ENCODE measurements around the gene MRPL27. TPM values are rescaled to one million over a fixed set of nuclear protein-coding genes. Genes with fewer than 3 reads are reported as not detected.
A peak's percentile ranks its signal among the peaks of the same experiment; 100 is the strongest.

Gene MRPL27
- total and polyA plus RNA-seq, 2 donors from 2014 or later = 54.0 to 227 TPM

DNA sequence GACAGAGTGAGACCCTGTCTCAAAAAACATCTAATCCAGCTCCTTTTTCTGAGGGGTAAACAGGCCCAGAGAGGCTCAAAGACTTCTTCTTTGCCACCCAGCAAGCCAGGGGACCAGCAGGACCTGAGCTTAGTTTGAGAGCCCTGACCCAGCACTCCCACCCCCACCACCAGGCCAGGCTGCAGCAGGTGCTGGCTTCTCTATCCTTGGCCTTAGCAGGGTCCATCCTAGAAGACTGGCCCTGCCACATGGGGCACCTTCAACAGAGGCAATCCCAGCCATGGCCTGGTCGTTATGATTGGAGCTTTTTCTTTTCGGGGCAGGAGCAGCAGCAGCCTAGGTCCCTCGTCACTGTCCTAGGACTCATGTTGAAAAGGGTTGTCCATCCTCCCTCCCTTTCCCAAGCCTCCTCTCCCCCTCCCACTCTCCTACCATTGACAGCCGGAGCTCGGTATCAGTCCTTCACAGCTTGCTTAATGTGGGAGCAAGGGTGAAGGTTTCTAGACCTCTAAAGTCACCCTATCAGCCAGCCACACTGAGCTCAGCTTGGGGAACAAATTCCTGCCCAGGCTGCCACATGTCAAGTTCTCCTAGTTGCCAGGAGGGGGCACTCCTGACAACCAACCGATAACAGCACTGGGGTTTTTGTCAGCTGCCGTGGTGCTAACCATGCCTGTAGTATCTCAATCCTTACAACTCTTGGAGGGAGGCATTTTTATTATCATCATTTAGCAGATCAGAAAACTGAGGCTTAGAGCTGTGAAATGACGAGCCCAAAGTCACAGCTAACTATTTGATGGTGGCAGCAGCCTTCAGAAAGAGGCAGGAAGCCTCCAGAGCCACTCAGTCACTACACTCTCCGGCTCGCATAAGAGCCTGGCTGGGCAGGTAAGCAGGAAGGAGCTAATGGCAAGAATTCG lies 11.2 kb downstream of the MRPL27 start:
- peak overlapping the region in 1 of 3 donors; percentile 6 for H3K9ac ChIP-seq (ENCODE audit: low read length in 3 of 3)
- peak in 3 of 5 donors; percentile 52 to 80 (median 66) for DNase-seq
- H3K9me3 ChIP-seq (ENCODE audit: control insufficient read depth in 2 of 3, insufficient read depth in 1 of 3, low read length in 3 of 3) = no peaks in the 10 kb centered on the region
- no peak for FAIRE-seq
- TF ChIP-seq CTCF (IDR thresholded peaks at IDR 0.05; ENCODE audit: borderline replicate concordance, extremely low read depth, insufficient read depth) = peak; percentile 55
- H3K36me3 ChIP-seq (ENCODE audit: control insufficient read depth in 2 of 3, insufficient read depth in 3 of 3, low read length in 3 of 3) = peaks cover 3 to 14% (median 6%) of the 10 kb centered on the region in 3 donors
- intact Hi-C loops (cut with DNase I) = no loop called here
- no peaks in the 10 kb centered on the region for H3K4me1 ChIP-seq (ENCODE audit: control insufficient read depth in 2 of 3, insufficient read depth in 2 of 3, low read depth in 1 of 3, low read length in 3 of 3)
- H3K4me3 ChIP-seq (ENCODE audit: low read length in 3 of 3) = no peak overlapping the region
- H3K27me3 ChIP-seq (ENCODE audit: control insufficient read depth, insufficient read depth, low read length) = no peaks in the 10 kb centered on the region
- H3K27ac ChIP-seq (ENCODE audit: low read depth in 2 of 2, low read length in 2 of 2) = no peak overlapping the region

GRCh38 chr17:50360486-50361115 lies 12.4 kb downstream of the MRPL27 start:
- Histone ChIP-seq H3K4me1 (ENCODE audit: control insufficient read depth in 2 of 3, insufficient read depth in 2 of 3, low read depth in 1 of 3, low read length in 3 of 3) (no peaks in the 10 kb centered on the region), H3K36me3 (ENCODE audit: control insufficient read depth in 2 of 3, insufficient read depth in 3 of 3, low read length in 3 of 3) (peaks cover 3 to 13% (median 7%) of the 10 kb centered on the region in 3 donors), H3K4me3 (ENCODE audit: low read length in 3 of 3) (no peak overlapping the region), H3K27me3 (ENCODE audit: control insufficient read depth, insufficient read depth, low read length) (no peaks in the 10 kb centered on the region), H3K9ac (ENCODE audit: low read length in 3 of 3) (no peak overlapping the region), H3K9me3 (ENCODE audit: control insufficient read depth in 2 of 3, insufficient read depth in 1 of 3, low read length in 3 of 3) (no peaks in the 10 kb centered on the region), H3K27ac (ENCODE audit: low read depth in 2 of 2, low read length in 2 of 2) (no peak overlapping the region)
- DNase-seq = no peak
- no peak for TF ChIP-seq CTCF (IDR thresholded peaks at IDR 0.05; ENCODE audit: borderline replicate concordance, extremely low read depth, insufficient read depth)
- FAIRE-seq = no peak
- intact Hi-C loops (cut with DNase I) = no loop called here

DNA sequence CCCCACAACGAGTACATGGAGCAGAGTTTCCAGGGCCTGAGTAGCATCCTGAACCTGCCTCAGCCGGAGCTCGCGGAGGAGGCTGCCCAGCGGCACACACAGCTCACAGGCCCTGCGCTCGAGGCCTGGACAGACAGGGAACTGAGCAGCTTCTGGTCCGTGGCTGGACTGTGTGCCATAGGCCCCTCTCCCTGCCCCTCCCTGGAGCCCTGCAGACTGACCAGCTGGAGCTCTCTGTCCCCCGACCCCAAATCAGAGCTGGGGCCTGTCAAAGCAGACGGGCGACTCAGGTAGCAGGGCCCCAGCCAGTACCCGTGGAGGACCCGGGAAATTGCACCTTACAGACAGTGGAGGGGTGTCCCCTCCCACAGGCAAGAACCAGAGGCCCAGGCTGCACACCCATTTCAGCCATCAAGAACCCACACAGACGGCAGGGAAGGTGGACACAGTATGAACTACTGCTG lies 13.0 kb downstream of the MRPL27 start:
- DNase-seq = no peak
- Histone ChIP-seq H3K9ac (ENCODE audit: low read length in 3 of 3) (no peak overlapping the region), H3K4me1 (ENCODE audit: control insufficient read depth in 2 of 3, insufficient read depth in 2 of 3, low read depth in 1 of 3, low read length in 3 of 3) (no peaks in the 10 kb centered on the region), H3K27ac (ENCODE audit: low read depth in 2 of 2, low read length in 2 of 2) (no peak overlapping the region), H3K27me3 (ENCODE audit: control insufficient read depth, insufficient read depth, low read length) (no peaks in the 10 kb centered on the region), H3K4me3 (ENCODE audit: low read length in 3 of 3) (no peak overlapping the region), H3K36me3 (ENCODE audit: control insufficient read depth in 2 of 3, insufficient read depth in 3 of 3, low read length in 3 of 3) (peaks cover 3 to 17% (median 7%) of the 10 kb centered on the region in 3 donors), H3K9me3 (ENCODE audit: control insufficient read depth in 2 of 3, insufficient read depth in 1 of 3, low read length in 3 of 3) (no peaks in the 10 kb centered on the region)
- no peak for TF ChIP-seq CTCF (IDR thresholded peaks at IDR 0.05; ENCODE audit: borderline replicate concordance, extremely low read depth, insufficient read depth)
- intact Hi-C loops (cut with DNase I) = no loop called here
- FAIRE-seq = no peak

Measured in kidney (tissue), 14 donors.